Dedifferentiated amniotic fluid mesenchymal stem cell (primary cell): ENCODE results near the gene EVPL.
"Not testable (repeated sequence)": the region's sequence is repeated elsewhere in the genome, so short reads cannot be mapped to it uniquely, and the experiment has no call there.

Experiments
- DNase-seq: peaks from one replicate; pipeline ENCODE4 v3.0.0-alpha.2; 2016; ENCODE audit errors: extremely low spot score

The EVPL gene

DNA sequence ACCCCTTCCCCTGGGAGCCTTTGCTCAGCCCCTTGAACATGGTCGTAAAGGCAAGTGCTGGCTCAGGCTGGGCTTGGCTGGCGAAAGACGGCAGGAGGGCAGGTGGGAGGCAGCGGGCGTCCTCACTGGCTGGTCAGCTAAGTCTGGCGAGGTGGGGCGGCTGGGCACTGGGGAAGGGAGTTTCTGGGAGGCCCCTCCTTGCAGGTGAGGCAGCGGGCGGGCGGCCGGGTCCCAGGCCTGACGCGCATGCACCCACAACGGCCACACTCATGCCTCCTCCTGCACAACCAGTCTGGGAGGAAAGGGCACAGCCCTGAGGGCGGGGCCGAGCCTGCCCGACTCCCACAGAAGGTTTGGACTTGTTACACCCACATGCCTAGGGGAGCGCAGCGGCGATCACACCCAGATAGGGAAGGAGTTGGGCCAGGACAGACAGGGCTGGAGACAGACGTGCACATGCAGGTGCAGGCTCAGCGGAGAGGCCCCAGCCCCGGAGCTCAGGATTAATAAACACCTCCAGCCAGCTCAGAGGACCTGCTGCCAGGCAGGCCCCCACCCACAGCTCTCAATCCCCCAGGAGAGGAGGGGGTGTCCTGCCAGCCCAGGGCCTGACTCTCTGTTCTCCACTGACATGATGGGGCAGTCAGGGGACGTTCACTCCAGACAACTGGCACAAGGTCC is at the start of gene EVPL:
Gene EVPL (minus strand): TSS at position 148 of the 681 bp plus-strand sequence. CDS start 108 bp downstream, at position 40.
- no peak for DNase-seq

GRCh38 chr17:76076146-76076764 is 49.1 kb upstream of the EVPL start:
- DNase-seq = no peak

DNA sequence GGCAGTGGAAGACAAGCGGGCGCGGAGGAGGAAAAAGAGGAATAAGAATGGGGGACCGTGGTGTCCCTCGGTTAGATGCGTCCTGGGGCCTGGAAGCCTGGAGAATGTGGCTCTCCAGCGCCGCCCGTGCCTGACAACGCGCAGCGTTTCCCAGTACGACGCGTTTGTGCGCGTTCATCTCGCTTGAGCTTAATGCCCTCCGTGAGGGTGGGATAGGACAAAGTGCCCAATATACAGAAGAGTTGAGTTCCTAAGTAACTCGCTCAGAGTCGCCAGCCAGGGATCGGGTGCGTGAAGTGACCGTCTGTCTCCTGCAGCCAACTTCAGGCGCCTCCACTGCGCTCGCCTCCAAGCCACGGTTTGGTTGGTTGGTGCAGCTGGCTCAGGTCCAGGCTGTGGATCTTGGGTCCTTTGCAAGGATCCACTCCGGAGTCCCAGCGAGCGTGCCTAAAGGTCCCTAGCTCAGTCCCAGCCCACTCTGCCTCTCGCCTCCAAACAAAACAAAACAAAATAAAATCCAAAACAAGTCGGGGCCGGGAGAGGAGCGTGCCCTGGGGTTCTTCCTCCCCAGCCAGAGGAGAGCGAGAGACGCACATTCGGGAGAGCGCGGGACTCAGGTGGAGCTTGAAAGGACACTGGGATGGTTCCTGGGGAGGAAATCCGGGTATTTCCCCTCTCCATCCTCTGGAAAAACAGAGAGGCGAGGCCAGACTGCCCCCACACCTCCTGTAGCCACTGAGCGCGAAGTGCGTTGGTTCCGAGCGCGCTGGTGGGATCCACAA is 48.4 kb upstream of the EVPL start:
- DNase-seq = no peak

DNA sequence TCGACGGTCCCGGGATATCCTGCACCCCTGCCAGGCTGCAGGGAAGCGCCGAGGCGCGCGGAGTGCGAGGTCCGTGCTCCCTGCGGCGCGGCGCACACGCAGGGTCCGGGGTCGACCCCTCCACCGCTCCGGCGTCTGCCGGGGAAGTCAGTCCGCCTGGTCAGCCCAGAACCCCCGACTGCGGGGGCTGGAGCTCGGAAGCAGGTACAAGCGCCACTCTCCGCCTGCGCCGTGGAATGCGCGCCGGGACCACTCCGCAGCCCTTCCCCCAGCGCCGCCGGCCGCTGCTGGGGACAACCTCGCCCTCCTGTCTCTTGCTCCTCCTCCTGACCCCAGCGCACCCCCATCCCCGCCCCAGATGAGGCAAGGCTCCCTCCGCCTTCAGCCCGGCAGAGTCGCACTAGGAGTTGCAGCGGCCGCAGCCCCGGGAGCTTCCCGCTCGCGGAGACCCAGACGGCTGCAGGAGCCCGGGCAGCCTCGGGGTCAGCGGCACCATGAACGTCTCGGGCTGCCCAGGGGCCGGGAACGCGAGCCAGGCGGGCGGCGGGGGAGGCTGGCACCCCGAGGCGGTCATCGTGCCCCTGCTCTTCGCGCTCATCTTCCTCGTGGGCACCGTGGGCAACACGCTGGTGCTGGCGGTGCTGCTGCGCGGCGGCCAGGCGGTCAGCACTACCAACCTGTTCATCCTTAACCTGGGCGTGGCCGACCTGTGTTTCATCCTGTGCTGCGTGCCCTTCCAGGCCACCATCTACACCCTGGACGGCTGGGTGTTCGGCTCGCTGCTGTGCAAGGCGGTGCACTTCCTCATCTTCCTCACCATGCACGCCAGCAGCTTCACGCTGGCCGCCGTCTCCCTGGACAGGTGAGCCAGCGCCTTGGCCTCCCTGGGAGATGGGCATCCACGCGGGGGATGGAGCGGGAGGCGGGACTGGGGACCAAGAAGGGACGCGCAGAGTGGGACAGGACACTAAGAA is 47.6 kb upstream of the EVPL start, which contains the start of gene GALR2:
Gene GALR2 (plus strand): TSS at position 392 of the 974 bp plus-strand sequence. CDS start 103 bp downstream, at position 495.
- DNase-seq = no peak

DNA sequence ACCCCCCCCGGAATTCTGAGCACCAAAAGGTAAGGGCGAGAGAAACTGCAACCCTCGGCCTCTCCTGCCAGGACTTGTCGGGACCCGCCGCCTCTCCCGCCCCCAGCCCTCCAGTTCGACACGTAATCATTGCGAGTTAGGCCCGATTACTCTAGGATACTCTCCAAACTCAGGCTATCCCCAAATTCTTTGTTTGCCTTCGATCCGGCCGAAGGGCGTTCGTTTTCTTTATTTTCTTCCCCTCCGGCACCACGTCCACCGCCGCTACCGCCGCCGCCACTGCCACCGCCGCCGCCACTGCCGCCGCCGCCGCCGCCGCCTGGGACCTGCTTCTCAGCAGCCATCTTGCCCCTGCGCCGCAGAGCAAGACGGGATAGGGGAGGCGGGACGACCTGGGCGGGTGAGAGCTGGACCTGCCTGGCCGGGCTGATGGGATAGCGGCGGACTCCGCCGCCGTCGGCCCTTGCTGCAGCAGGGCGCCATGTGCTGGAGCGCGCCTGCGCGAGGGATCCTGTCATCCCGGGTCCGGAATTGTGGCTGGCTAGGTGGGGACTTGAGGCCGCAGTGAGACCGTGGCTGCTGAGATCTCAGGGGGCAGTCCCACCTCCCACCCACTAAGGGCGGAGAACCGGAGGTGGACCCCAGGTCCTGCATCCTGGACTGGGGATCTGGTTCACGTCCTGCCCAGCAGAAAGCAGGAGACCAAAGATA is 45.2 kb upstream of the EVPL start, which contains the start of gene SRP68:
Gene SRP68 (minus strand): TSS at position 370 of the 711 bp plus-strand sequence. CDS start 26 bp downstream, at position 344.
- peak; percentile 89 for DNase-seq

GRCh38 chr17:76071531-76072147 is 44.5 kb upstream of the EVPL start:
- DNase-seq = no peak

DNA sequence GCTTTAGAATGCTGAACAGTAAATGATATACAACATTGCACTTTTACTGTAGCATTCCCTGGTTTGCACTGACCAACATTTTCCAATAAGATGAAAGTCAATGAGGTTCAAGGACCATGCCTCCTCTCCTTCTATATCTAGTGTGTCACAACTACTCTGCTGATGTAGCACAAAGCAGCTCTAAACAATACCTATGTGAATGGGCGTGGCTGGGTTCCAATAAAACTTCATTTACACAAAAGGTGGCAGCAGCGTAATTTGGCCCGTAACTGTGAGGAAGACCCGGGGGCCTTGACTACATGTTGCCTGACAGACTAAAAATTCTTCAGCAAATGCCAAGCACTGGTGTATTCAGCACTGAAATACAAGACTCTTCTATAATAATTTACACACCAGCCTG is 38.7 kb upstream of the EVPL start:
- DNase-seq = no peak

- no peak for DNase-seq
These were observed 36.9 kb upstream of the EVPL start for GRCh38 chr17:76063875-76064546.

GRCh38 chr17:76058264-76058663 is 31.2 kb upstream of the EVPL start:
- DNase-seq = not testable (repeated sequence)

DNA sequence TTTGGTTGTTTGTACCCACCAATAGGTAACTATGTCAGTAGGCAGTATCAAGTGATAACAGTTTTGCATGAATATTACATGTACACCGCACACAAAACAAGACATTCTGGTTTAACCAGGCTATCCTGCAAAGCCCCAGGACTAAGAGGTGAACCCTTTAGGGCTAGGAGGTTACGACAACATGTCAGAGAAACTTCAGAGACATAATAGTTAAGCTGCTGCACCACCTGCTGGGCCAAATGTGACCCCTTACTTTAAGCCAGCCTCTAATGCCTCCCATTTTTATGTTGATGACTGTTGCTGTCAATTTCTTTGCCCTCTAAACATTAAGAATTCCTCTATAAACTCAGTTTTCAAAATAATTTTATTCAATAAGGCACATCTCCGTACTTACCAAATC is 29.8 kb upstream of the EVPL start:
- DNase-seq = no peak

DNA sequence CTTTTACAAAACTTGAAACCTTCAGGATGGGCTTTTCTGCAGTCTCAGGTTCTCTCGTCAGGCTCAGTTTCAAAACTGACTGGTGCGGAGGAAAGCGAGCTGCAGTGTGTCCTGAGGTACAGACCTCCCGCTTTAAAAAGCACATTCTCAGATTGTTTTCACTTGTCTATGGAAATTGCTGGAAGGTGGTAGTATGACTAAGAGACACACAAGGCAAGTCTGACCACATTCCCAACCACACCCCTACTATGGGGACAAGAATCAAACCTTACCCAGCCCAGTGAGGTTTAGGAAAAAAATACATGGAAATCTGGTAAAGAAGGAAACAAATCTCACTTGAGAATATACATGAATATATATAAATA is 27.0 kb upstream of the EVPL start:
- no peak for DNase-seq

DNA sequence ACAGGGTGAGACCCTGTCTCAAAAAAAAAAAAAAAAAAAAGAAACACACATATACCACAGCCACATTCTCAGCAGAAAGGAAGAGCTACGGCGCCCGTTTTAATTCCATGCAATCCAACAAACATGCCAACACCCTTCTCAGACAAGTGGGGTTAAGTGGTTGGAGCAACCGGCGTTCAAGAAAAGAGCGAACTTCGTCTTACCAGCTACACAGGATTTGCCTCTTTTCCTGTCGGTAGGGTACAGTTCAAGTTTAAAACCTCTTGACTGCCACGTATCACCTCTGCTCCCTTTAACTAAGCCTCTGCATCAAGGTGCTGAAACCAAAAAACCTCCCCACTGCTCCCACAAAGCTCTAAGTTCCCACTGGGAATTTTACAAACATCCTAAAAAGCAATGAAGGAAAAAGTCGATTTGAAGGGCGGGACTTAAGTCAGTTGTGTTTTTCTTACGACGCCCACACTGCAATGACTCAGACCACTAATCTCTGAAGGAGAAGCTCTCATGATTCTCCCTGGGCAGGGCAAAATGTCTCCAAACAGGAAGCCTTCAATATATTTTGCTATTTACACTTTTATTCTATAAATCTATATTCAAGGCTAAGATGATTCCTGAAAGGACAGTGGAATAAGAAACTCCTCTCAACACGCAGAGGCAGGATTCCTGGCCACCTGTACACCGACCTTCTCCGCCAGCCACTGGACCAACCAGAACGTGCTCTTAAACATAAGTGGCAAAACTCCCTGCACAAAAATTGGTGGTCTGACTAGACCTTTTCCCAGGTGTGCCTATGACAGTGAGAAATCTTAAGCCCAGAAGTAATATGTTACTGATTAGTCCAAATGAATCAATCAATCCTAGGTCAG is 26.4 kb upstream of the EVPL start:
- peak; percentile 64 for DNase-seq

- DNase-seq = no peak
These were observed 24.5 kb upstream of the EVPL start for GRCh38 chr17:76051561-76051960.

DNA sequence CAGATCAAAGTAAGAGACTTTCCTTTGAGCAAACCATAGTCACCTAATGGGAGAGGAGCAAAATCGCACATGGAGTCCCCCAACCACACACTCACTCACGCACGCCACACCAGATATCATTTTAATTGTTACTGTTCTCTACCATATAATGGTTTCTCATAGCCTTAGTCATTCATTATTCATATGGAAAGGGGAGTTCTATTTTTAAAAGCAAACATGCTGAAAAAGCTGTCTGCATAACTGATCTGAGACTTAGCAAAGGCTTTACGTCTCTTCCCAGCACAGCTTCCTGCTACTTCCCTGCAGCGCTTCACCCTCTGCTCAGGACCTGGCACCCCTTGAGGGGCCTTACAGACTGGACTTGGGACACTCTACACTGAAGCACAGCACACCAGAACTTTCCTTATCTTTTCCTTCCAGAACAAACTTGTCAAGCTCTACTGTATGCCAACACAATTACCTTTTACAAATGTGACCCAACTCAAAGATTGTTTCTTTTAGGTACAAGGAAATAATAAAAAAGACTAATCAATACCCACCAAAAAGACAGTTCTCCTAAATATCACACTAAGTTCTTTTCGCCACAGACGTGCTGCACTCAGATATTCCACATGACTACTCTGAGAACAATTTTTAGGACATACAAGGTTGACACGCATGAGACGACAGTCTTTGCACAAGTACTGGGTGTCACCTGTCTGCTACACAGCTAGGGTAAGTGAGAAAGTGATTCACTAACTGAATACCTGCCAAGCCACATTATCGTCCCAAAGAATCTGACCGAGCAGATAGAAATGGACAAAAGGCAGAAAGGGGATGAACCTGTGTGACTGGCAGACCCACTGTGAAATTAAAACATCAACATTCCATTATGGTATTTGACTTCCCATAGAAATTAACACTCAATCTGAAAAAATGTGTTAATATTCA is 23.7 kb upstream of the EVPL start:
- no peak for DNase-seq

- no peak for DNase-seq
These were observed 22.9 kb upstream of the EVPL start for GRCh38 chr17:76049836-76050537.

GRCh38 chr17:76049239-76049638 is 22.1 kb upstream of the EVPL start:
- DNase-seq = no peak

GRCh38 chr17:76048711-76049110 is 21.6 kb upstream of the EVPL start:
- no peak for DNase-seq
